Neuron (in vitro differentiated cells): ENCODE data around the gene ABCB9.
"Not testable (repeated sequence)": the region's sequence is repeated elsewhere in the genome, so short reads cannot be mapped to it uniquely, and the experiment has no call there.

Source experiments
- H2AFZ ChIP-seq: one replicate; pipeline ENCODE4 v1.6.1; 2013; ENCODE audit warnings: low read depth, mild to moderate bottlenecking, inconsistent platforms, low read length, moderate library complexity
- H3K27me3 ChIP-seq: one replicate; pipeline ENCODE4 v1.6.1; 2013; ENCODE audit warnings: low read length; ENCODE audit not compliant: insufficient read depth
- H3K36me3 ChIP-seq: one replicate; pipeline ENCODE4 v1.6.1; 2013; ENCODE audit warnings: low read length; ENCODE audit not compliant: insufficient read depth
- H3K4me1 ChIP-seq: one replicate; pipeline ENCODE4 v1.6.1; 2013; ENCODE audit warnings: low read length; ENCODE audit not compliant: insufficient read depth
- H3K4me3 ChIP-seq: 2 replicates; pipeline ENCODE4 v1.5.1; 2013; ENCODE audit warnings: mild to moderate bottlenecking, low read length, moderate library complexity
- H3K9me3 ChIP-seq: one replicate; pipeline ENCODE4 v1.6.1; 2013; ENCODE audit warnings: low read length

The ABCB9 gene

DNA sequence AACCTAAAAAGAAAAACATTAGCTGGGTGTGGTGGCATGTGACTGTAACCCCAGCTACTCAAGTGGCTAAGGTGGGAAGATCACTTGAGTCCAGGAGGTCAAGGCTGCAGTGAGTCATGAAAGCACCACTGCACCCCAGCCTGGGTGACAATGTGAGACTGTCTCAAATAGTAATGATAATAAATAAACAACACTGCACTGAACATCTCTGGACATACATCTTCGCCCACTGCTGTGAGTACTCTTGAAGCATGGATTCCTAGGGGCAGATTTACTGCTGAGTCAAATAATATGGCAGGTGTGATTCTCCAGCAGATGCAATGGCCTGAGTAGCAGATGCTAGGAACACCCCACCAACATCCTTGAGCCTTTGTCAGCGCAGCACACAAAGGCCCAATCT lies 23.6 kb downstream of the ABCB9 start:
- Histone ChIP-seq H3K27me3 (no peaks in the 10 kb centered on the region), H3K36me3 (peaks cover 1% of the 10 kb centered on the region), H3K4me3 (no peak overlapping the region), H3K9me3 (no peaks in the 10 kb centered on the region), H2AFZ (no peak overlapping the region), H3K4me1 (no peaks in the 10 kb centered on the region)

DNA sequence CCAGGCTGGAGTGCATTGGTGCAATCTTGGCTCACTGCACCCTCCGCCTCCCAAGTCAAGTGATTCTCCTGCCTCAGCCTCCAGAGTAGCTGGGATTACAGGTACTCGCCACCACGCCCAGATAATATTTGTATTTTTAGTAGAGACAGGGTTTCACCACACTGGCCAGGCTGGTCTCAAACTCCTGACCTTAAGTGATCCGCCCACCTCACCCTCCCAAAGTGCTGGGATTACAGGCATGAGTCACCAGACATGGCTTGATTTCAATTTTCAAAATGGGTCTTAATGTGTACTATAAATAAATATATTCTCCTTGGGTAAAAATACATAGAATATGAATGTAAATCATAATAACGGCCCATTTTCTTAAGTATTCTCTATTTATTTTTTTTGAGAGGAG lies 24.9 kb downstream of the ABCB9 start:
- not testable (repeated sequence) for H3K4me3 ChIP-seq, H3K9me3 ChIP-seq, H3K4me1 ChIP-seq, H3K36me3 ChIP-seq, H2AFZ ChIP-seq, H3K27me3 ChIP-seq

DNA sequence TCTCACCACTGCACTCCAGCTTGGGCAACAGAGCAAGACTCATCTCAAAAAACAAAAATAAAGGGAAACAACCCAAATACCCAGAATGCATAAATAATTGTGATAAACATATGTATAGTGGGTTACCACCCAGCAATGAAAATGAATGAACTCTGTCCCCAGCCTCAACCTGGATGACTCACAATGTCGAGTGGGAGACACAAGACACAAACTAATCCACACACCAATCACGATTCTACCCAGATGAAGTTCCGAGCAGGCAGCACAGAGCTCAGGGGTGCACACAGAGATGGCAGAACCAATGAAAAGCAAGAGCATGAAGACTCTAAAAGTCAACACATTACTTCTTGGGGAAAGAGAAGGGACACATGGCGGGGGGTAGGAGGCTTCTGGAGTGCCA lies 27.1 kb downstream of the ABCB9 start:
- no peak overlapping the region for H2AFZ ChIP-seq
- no peak overlapping the region for H3K4me3 ChIP-seq
- H3K9me3 ChIP-seq: no peaks in the 10 kb centered on the region
- H3K36me3 ChIP-seq: peaks cover 5% of the 10 kb centered on the region
- H3K4me1 ChIP-seq: no peaks in the 10 kb centered on the region
- H3K27me3 ChIP-seq: no peaks in the 10 kb centered on the region

DNA sequence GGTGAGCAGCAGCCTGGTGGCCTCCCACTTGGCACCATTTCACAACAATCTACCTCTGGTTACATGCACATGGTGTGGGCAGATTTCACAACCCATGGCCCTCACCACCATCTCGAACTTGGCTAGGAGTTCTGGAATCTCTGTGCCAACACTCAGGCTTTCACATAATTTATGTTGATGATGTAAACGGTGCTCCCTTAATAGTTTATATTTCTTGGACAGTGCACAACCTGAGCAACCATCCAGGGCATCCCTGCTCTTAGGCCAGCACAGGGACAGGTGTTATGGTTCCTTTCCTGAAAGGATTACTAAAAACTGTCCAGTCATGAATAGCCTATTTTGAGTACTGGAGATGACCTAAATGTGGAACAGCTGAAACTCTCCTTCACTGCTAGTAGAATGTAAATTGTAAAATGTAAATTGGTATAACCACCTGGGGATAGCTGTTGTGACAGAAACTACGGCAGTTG lies 28.6 kb downstream of the ABCB9 start:
- Histone ChIP-seq H3K27me3 (no peaks in the 10 kb centered on the region), H3K4me3 (no peak overlapping the region), H3K9me3 (no peaks in the 10 kb centered on the region), H3K4me1 (no peaks in the 10 kb centered on the region), H3K36me3 (peaks cover 5% of the 10 kb centered on the region), H2AFZ (no peak overlapping the region)

DNA sequence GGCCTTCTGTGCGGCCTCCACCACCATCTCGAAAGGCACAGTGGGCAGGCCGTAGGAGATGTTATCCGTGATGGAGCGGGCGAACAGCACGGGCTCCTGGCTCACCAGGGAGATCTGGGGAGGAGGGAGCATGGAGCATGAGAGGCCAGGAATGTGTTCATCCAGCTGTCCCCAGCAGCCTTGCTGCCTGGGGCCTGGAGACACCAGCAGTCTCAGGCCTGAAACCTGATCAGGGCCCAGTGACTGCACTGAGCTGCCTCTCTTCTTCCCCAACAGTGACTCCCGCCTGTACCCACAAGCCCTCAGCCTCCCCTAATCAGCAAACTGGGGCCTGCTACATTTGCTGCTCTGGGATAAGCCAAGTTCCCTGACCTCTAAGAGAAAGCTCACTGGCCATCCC lies 30.9 kb downstream of the ABCB9 start:
- Histone ChIP-seq H2AFZ (no peak overlapping the region), H3K4me1 (no peaks in the 10 kb centered on the region), H3K27me3 (no peaks in the 10 kb centered on the region), H3K4me3 (no peak overlapping the region), H3K36me3 (peaks cover 5% of the 10 kb centered on the region), H3K9me3 (no peaks in the 10 kb centered on the region)

DNA sequence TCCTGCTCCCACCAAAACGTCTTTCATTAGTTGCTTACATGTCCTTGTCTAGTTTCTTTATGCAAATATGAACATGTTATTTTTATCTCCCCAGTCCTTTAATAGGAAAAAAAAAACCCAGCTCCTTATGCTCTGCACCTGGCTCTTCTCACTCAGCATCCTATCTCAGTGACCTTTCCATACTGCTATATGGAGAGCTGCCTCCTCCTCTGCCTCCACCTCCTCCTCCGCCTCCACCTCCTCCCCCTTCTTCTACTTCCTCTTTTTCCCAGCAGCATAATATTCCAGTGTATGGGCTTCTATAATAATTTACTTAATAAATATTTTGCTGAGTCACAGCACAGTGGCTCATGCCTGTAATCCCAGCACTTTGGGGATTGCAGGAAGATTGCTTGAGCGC lies 31.5 kb downstream of the ABCB9 start:
- no peak overlapping the region for H3K4me3 ChIP-seq
- peaks cover 5% of the 10 kb centered on the region for H3K36me3 ChIP-seq
- H3K4me1 ChIP-seq: no peaks in the 10 kb centered on the region
- H3K27me3 ChIP-seq: no peaks in the 10 kb centered on the region
- H3K9me3 ChIP-seq: no peaks in the 10 kb centered on the region
- H2AFZ ChIP-seq: no peak overlapping the region

DNA sequence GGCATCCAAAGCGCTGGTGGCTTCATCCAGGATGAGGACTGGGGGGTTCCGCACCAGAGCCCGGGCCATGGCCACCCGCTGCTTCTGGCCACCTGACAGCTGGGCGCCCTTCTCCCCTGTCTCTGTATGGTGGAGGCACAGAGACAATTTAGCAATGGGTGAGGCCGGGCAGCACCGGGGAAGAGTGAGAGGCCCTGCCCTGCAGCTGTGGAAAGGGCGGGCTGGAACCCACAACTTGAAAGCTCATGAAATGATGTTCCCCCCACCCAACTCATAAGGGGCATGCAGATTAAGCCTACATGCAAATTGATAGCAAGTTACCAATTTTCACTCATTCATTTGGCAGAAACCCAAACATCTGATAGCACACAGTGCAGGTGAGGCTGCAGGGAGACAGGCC lies 34.1 kb downstream of the ABCB9 start:
- no peaks in the 10 kb centered on the region for H3K9me3 ChIP-seq
- no peaks in the 10 kb centered on the region for H3K27me3 ChIP-seq
- H2AFZ ChIP-seq: no peak overlapping the region
- peaks cover 4% of the 10 kb centered on the region for H3K4me1 ChIP-seq
- H3K4me3 ChIP-seq: no peak overlapping the region
- H3K36me3 ChIP-seq: no peaks in the 10 kb centered on the region

DNA sequence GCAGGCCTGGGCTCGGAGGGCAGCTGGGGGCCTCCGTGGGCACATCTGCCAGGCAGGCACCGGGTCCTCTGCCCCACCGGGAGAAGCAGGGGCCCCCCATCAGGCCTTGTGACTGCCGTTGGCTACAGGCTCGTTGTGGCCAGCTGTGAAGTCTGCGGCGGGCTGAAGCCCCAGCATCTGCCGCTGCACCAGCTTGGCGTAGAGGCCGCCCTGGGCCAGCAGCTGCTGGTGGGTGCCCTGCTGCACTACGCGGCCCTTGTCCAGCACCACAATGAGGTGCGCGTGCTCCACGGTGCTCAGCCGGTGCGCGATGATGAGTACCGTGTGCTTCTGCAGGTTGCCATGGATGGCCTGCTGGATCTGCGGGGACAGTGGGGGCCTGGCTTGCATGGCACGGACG lies 36.5 kb downstream of the ABCB9 start:
- H3K36me3 ChIP-seq: no peaks in the 10 kb centered on the region
- no peak overlapping the region for H3K4me3 ChIP-seq
- no peaks in the 10 kb centered on the region for H3K9me3 ChIP-seq
- H3K27me3 ChIP-seq: no peaks in the 10 kb centered on the region
- no peak overlapping the region for H2AFZ ChIP-seq
- peaks cover 4% of the 10 kb centered on the region for H3K4me1 ChIP-seq

DNA sequence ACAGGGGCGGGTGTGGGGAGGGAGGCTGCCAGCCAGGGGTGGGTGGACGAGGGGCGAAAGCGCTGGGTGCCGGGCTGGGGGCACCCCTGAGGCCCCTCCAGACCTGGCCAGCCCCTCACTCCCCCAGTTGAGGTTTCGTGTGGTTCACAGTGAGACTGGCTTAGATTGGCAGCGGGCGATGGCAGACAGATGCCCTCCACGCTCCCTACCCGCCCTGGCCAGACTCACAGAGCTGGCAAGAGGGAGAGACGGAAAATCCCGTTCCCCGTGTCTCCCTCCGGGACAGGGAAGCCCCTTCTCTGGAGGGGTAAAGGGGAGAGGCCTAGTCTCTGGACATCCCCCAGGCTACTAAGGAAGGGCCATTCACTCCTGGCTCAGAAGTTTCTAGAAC lies 37.1 kb downstream of the ABCB9 start:
- peaks cover 4% of the 10 kb centered on the region for H3K4me1 ChIP-seq
- H3K4me3 ChIP-seq: no peak overlapping the region
- H2AFZ ChIP-seq: no peak overlapping the region
- H3K27me3 ChIP-seq: no peaks in the 10 kb centered on the region
- H3K36me3 ChIP-seq: no peaks in the 10 kb centered on the region
- H3K9me3 ChIP-seq: no peaks in the 10 kb centered on the region

DNA sequence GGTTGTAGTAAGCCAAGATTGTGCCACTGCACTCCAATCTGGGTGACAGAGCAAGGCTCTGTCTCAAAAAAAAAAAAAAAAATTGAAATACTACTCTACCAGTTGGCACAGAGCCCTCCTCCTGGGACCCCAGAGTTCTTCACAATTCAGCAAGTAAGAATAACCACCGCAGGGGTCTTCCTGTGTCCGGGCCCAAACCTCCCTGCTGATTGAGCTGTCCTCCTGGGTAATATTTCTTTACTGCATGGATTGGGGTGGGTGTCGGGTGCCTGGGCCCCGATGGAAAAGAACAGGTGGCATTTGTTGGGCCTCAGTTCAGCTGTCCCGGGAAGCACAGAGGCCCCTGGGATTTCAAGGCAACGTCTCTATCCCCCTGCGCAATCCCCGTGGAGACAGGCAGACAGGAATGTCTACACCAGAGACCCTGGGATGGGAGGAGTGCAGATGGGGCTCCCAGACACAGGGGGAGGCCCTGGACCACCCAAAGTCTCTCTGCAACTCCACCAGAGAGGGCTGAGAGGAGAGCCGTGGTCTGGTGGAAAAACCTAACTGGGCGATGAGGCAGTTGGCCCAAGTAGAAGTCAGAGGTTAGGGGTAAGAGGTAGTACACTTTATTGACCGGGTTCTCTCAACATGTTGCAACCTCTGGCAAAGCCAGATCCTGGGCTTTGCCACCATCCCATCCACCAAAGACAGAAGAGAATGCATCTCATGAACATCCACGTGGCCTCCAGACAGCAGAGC lies 37.7 kb downstream of the ABCB9 start:
- Histone ChIP-seq H3K36me3 (no peaks in the 10 kb centered on the region), H3K4me1 (peaks cover 4% of the 10 kb centered on the region), H2AFZ (no peak overlapping the region), H3K4me3 (no peak overlapping the region), H3K9me3 (no peaks in the 10 kb centered on the region), H3K27me3 (no peaks in the 10 kb centered on the region)

DNA sequence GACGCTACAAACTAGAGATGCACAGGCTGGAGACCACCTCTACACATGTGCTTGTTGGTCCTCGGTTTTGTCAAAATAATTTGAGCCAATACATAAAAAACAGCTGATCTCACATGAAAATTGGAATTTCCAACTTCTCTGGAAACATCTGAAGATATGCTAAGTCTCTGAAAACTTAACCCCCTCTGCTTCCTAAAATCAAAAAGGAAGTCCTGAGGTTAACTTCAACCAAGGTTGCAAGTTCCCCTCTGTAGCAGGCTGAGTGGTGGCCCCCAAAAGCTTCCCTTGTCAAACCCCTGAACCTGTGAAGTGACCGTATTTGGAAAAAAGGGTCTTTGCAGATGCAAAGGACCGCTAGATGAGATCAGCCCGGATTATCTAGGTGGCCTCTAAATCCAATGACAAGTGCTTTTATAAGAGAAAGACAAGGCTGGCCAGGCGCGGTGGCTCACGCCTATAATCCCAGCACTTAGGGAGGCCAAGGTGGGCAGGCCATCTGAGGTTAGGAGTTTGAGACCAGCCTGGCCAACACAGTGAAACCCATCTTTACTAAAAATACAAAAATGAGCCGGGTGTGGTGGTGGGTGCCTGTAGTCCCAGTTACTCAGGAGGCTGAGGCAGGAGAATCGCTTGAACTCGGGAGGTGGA lies 38.4 kb downstream of the ABCB9 start:
- Histone ChIP-seq H2AFZ (no peak overlapping the region), H3K4me3 (no peak overlapping the region), H3K27me3 (no peaks in the 10 kb centered on the region), H3K9me3 (no peaks in the 10 kb centered on the region), H3K4me1 (peaks cover 4% of the 10 kb centered on the region), H3K36me3 (no peaks in the 10 kb centered on the region)

DNA sequence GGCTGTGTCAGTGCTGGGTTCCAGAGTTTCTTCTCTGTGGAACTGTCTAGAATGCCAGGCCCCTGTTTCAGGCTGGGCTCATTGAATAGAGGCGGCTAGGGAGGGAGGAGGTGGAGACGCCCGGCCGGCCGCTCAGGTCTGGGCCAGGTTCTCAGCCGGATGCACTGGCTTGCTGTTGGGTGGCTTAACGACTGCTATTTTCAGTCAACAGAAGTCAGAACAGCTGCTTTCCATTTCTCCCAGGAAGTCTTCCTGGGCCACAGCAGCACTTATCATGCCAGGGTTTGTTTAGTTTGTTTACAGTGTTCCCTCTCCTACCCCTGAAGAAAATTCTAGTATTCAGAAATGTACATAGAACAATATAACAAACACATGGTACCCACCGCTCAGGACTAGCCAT lies 44.3 kb downstream of the ABCB9 start:
- no peak overlapping the region for H2AFZ ChIP-seq
- no peaks in the 10 kb centered on the region for H3K9me3 ChIP-seq
- H3K27me3 ChIP-seq: no peaks in the 10 kb centered on the region
- no peaks in the 10 kb centered on the region for H3K4me1 ChIP-seq
- no peaks in the 10 kb centered on the region for H3K36me3 ChIP-seq
- no peak overlapping the region for H3K4me3 ChIP-seq

DNA sequence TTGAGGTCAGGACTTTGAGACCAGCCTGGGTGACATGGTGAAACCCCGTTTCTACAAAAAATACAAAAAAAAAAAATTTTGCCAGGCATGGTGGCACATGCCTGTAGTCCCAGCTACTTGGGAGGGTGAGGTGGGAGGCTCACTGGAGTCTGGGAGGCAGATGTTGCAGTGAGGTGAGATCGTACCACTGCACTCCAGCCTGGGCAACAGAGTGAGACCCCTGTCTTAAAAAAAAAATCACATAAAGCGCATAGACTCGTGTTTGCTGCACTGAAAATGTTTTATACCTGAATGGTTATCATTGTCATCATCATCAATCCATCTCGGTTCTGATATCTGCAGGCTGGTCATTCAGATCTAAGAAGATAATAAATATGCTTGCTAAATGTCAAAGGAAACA lies 45.6 kb downstream of the ABCB9 start:
- Histone ChIP-seq H3K9me3 (no peaks in the 10 kb centered on the region), H3K36me3 (no peaks in the 10 kb centered on the region)

DNA sequence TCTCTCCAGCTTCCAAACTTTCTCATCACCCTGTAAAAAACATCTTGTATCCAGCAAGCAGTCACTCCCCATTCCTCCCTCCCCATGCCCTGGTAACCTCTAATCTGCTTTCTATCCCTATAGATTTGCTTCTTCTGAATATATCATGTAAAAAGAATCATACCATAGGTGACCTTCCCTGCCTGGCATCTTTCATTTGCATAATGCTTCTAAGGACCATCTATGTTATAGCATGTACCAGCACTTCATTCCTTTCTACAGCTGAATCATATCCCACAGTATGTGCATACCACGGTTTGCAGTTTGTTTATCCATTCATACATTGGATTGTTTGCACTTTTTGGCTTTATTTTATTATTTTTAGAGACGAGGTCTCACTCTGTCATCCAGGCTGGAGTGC lies 47.4 kb downstream of the ABCB9 start:
- no peak overlapping the region for H3K4me3 ChIP-seq
- H3K27me3 ChIP-seq: no peaks in the 10 kb centered on the region
- no peaks in the 10 kb centered on the region for H3K4me1 ChIP-seq
- peaks cover 3% of the 10 kb centered on the region for H3K9me3 ChIP-seq
- no peak overlapping the region for H2AFZ ChIP-seq
- no peaks in the 10 kb centered on the region for H3K36me3 ChIP-seq

More for the DNA sequence above, 45.6 kb downstream of the ABCB9 start:
- no peak overlapping the region for H2AFZ ChIP-seq
- no peaks in the 10 kb centered on the region for H3K27me3 ChIP-seq
- no peak overlapping the region for H3K4me3 ChIP-seq
- no peaks in the 10 kb centered on the region for H3K4me1 ChIP-seq
